Muscle of back (tissue), 11 donors: ENCODE measurements around the gene LRMDA. TPM values are rescaled to one million over a fixed set of nuclear protein-coding genes. Genes with fewer than 3 reads are reported as not detected.

ENCODE experiments used
- DNase-seq, 3 donors: peaks; one replicate each; pipeline versions ENCODE4 v3.0.0 to v3.0.0-alpha.2; 2013
- polyA plus RNA-seq, 10 donors: library from polyadenylated mRNA; unstranded; fragments of 120-200 nt; gene quantifications; one replicate each; pipeline ENCODE4 v1.2.1, GENCODE V29; 2013; ENCODE audit not compliant: insufficient read length in 10 of 10

The LRMDA gene
- polyA plus RNA-seq, 10 donors: 3.6 to 9.3 (median 6.0) TPM

DNA sequence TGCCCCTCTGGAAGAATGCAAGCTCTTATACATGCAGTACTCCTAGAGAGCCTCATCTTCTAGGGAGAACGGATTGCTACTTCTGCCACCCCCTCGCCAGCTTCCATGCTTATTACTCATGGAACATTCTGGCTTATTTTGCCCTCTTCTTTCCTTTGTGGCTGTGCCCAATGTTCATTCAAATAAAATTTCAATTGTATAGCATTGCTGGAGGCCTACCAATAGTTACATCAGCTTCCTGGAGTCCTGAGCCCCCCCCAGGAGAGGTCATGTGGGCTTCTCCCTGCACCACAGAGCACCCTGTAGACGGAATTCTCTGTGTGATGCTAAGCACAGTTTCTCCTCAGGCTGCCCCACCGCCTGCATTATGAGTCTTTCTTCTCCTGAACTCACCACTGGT is 1112.2 kb downstream of the LRMDA start:
- no peak for DNase-seq

DNA sequence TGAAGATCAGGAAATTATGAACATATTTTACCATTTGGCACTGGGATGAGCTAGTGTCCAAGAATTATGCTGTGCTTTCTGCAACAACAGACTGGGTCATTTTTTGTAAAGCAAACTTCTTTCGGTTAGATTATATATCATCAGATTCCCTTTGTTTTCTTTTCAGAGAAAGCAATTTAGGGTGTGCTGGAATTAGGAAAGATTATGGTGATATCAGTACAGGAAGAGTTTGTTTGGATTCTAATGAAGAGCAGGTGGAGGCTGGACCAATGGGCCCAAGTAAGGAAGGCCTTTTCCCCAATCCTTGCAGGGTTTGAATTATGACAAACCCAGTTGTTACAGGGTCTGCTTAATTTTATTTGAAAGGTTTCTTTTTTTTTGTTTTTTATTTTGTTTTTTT is 1113.4 kb downstream of the LRMDA start:
- no peak for DNase-seq

DNA sequence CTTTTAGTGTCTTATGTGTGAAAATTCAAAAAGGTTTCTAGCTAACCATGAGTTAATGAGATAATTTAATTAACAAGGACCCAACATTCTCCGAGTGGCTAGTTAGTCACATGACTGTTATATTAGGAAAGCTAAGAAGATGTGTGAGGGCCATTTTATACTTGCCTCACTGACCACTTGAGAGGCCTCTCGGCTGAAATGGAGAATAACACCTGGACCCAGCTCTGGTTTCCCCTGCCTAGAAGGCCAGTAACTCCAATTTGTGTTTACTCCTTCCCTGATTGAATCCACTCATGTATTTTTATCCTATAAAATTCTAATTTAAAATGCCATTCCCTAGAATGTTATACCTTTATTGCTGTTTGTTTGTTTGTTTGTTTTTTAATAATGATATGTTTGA is 1115.0 kb downstream of the LRMDA start:
- DNase-seq: no peak

DNA sequence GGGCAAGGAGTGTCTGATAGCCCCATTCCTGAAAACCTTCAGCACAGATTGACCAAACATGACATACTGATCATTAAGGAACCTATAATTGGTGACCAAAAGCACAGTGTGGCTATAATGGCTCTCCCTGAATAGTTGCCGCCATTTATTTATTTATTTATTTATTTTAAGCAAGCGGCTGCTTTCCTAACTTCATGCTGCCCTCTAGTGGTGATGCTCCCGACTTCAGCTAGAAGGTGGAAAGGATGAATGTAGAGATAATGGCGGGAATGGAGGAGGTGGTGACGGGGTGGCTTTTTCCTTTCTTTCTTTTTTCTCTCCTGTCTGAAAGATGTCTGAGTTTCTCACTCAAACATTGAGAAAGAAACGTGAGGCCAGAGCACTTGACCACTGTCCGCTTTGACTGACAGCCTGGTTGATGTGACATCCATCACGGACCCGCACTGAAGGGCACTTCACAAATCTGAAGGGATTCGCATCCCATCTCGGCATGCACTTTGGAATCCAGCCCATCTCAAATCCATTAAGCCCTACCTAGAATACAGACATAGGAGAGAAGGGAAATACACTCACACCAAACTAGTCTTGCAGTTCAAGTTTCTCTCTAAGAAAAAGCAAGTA is 1116.0 kb downstream of the LRMDA start:
- peak; percentile 79 to 88 (median 86) for DNase-seq

DNA sequence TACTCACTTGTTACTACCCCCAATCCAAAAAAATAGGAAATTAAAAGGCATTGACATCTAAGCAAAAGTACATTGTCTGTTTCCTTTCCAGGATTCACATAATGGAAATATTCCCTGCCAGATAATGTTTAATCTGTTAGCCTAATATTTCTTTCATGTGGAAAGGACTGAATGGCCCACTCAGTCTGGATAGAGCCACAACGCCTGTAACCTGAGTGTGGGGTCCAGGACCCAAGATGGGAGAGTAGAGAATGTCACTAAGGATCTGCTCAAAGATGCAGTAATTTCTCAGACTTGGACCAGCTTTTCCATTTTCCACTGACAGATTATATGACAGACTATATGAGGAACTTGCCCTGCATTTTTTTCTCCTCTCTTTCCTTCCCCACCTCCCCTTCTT is 1117.3 kb downstream of the LRMDA start:
- peak; percentile 16 to 72 (median 60) for DNase-seq

DNA sequence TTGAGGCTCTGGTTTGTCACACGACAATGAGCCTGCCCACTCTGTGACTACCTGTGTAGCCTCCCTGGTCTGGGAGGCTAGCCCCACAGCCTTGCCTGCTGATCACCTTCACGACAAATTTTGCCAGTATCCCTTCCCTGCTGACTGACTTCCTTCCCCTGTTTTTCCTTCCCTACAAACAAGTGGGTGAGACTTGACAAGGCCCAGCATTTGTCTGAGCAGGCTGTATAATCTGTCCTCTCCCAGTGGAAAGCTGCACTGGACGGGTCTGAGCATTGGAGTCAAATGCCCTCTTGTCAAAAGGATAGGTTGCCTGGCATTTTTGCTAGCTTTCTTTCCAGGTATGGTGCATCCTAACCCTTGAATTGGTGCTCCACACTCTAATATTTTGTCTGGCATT is 1117.7 kb downstream of the LRMDA start:
- DNase-seq: no peak

DNA sequence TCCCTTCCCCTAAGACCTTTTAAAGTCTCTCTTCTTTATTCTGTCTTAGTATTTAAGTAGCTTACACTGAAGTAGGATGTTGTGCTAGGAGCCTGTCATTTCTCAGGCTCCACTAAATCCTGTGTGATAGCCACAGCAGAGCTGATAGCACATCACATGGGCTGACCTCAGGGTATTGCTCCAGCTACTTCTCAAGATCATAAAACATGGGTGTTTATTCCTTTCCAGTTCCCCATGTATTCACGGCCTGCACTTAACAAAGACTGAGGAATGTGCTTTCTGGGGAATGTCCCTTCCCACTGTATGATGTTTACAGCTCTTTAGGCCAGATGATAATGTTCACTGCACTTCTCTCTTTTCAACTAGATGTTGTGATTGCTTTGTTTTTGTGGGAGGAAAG is 1119.4 kb downstream of the LRMDA start:
- DNase-seq: no peak

DNA sequence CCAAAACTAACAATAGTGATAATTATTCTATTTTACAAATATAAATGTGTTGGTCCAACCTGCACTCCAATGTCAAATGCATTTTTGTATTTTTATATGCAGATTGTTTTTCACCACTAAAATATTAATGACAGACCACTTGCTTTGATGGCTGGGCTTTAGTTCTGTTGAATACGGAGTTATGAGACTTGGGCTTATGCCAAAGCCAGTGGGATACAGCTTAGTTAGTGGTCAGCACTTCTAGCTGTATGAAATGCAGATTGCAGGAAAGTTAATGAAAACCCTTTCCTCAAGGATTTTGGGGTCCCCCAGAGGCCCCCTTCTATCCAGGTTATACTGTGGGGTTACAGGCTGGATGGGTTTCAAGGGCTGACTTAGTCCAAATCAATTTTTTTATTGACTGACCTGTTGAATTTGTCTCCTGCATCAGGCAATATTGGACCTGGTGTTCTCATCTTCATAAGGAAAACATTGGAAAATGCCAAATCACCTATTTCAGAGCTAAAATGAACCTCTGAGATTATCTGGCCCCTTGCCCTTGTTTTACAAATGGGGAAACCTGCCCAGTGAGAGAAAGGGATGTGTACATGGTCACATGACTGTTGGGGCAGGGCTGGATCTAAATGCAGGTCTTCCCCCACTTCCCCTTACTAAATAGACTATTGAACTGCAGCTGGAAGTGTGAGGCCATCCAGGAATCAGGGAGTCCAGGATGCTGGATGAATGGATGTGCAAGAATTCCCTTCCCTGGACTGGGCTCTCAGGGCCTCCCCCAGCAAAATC is 1120.9 kb downstream of the LRMDA start:
- DNase-seq: peak in 1 of 3 donors; percentile 43

DNA sequence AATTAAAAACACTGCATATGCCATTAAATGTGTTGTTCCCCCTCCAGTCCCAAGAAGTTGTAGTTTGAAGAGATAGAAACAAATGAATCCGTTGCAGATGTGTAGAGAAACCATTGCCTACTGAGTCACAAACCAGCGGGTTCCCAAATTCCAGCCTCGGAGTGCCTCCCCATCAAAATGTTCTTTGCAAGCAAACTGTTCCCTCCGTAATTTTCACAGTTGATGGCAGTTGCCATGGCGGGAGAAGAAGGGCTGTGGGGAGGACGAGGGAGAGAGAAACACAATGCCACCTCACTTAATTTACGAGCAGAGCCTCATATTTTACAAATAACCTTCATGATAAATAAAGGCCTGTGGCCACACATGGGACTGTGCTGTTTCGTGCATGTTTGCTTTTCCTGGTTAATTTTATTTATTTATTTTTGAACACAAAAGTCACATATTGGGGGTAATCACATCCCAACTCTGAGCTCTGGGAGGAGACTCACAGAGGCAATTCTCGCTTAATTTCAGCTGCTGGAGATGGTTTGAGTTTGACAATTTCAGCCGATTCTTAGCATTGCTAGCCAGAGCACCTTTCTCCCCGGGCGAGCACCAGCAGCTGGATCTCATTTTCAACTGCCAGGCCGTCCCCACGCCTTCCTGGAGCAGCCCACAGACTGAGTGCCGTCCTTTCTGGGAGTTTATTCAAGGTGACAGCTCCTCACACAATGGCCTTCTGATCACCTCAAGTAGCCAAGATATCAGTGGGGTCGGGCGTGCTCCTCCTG is 1122.0 kb downstream of the LRMDA start:
- DNase-seq: no peak

DNA sequence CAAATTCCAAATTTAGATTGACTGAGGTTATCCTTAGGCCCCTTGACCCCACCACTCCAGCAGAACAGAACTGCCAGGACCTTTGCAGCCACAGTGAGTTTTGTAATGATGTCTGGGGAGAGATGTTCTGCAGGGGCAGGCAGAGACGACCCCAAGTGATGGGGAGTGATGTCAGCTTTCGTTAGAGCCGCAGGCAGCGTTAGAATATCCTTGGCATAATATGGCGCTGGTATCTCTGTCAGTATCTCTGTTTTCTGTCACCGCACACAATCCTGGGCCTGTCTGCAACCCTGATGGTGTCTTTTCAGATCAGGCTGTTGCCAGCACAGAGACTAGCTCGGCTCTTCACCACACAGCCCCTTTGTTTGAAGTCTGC is 1122.6 kb downstream of the LRMDA start:
- DNase-seq: no peak

DNA sequence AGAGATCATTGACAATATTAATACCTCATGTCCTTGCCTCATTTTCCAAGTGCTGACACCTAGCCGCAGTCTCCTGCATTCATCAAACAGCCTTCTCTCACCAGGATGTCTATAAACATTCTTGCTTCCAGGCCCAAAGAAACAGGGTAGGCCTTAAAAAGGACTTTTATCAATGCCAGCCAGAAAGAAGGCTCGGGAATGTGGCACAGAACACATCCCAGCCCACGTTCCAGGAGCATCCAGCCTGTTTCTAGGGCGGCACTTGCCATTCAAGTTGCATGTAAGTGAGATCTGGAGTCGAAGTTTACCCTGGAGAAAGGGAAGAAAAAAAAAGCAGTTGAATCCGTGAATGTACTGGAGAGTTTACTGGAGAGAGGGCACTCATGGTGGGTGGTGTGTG is 1123.1 kb downstream of the LRMDA start:
- DNase-seq: no peak

DNA sequence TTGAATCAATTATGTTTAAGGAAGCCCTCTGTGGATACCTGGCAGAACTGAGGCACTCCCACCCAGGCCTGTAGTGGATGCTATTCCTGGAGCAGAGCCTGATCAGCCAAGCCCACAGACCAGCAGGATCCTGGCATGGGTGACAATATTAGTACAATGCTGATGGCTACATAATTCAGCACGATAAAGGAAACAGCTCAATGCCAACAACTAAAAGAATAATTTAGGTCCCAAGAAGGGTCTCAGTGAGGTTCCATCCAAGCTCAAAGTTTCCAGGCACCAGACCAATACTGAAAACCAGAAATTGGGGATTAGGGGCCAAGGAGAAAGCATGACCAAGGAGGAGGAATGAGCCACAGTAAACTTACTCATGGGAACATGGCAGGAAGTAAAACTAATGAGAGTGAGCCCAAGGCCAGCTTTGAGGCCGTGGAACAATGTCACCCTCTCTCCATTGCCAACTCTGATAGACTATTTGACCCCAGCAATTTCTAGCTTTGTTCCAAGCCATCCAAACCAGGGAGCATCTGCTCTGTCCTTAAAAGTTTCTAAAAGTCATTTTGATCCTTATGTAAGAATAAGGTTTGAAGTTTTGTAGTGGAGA is 1123.7 kb downstream of the LRMDA start:
- DNase-seq: peak in 1 of 3 donors; percentile 52

DNA sequence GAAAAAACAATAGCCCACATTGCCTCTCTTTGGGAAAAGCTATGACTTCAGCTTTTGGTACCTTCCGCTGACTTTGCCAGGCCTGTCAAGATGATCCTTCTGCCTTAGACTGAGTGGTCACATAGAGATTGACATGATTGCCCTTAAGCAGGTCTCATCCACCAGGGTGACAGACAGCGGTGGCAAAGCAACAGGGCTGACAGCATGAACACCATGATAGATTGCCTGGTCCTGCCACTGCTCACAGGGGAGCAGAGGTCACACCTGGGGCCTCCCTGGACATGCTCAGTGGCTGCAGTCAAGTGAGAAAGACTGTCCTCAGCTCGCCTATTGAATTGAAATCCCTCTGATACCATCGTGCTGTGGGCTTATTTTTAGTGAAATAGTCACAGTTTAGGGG is 1125.9 kb downstream of the LRMDA start:
- no peak for DNase-seq

DNA sequence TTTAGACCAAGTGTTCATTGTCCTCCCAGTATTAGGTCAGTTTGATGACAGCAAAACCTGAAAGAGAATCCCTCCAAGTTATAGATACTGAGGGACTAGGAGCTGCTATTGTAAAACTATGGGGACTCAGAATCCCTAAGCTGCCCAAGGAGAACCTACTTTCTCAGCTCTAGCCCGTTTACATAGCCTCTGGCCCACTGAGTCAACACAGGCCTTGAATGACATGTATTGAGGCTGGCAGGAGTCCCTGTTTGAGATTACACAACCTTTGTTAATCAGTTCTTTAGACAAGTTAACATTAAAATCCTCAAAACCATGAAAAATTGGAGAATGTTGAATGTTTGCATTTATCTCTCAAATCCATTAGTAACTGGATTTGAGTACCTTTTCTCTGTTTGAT is 1127.2 kb downstream of the LRMDA start:
- DNase-seq: no peak

DNA sequence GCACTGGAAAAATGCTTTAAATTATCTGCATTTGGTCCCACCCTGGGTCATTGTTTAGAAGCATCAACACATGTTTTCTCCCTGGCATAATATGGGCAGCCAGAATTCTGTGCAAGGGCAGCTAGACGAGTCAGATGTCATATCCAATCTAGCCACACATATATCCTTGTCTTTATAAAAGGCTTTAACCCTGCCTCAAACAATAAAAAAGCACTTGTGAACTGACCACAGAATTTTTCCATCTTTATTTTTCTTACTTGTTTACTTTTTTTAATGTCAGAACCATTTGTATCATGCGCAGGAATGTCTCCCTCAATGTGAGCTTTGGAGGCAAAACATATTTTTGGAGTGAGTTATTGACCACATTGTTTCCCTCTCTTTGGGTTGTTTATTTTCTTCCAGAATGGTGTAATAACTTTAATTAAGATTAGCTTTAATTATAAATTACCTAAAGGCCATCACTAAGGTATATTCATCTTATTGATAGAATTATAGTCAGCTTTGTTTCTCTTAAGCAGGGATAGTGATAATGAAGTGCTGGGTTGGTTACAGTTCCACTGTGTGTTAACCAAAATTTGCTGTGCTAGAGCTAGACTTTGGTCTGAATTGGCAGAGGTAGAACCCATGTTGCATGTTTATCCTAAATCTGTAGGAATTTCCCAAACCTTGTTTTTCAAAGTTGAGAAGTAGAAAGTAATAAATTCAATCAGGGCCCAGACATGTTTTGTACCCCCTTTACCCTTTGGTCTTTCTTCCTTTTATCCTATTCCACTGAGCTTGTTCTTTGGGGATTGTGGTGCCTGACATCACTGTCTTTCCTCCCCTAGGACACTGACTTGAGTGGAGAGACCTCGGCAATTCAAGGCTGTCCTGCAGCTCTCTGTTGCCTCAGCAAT is 1127.8 kb downstream of the LRMDA start:
- DNase-seq: no peak

DNA sequence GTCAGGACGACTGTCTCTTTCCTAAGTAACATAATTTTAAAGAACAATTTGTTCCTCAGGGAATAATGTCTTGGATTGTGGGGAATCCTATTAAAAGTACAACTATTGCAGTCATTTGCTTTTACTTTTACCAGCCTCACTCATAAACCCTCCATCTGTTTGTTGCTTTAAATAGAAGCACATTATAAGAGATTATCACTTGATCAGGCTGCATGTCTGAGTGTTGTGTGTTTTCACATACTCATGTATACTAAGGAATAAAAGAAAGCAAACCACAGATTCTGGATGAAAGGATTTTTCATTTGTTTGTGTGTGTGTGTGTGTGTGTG is 1128.4 kb downstream of the LRMDA start:
- DNase-seq: no peak

DNA sequence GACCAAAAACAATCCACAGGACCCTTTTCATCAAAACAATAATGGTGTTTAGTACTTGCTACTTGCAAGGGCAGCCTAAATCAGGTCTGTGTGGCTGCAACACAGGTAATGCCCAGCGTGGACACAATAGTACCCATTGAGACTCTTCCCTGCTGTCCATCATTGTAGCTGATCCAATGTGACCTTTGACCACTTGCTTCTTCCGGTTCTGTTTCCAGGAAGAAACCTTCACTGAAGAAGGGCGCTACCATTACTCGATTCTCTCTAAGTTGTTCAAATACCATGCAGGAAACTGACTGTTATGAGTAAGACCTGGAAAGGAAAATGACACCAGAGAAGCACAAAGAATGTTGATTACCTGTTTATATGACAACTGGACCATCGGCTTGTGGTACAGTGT is 1128.9 kb downstream of the LRMDA start:
- no peak for DNase-seq

DNA sequence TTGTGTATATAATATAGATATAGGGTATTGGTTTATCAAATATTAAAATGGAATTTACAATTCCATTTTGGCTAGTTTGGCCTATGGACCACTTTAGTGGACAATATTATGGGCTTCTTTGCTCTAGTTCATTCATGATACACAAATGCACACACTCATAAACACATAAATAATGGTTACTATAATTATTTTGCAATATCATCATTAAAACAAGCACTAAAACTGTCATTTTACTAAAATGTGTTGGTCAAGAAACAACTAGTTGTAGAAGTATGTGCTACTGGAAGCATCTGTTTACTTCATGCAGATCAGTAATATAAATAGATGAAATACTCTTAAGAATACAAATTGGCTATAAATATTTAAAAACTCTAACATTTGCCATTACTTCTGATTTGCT is 1131.9 kb downstream of the LRMDA start:
- no peak for DNase-seq

DNA sequence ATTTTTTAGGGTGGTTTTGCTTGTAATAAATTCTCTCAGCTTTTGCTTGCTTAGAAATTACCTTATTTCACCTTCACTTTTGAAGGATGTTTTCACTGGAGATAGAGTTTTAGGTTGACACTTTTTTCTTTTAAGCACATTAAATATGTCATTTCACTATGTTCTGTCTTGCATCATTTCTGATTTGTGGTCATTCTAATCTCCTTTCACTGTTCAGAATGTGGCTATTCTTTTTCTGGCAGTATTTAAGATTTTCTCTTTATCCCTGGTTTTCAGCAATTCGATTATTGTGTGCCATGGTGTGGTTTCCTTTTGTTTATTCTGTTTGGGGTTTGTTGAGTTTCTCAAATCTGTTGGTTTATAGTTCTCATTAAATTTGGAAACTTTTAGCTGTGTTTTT is 1140.6 kb downstream of the LRMDA start:
- DNase-seq: no peak

DNA sequence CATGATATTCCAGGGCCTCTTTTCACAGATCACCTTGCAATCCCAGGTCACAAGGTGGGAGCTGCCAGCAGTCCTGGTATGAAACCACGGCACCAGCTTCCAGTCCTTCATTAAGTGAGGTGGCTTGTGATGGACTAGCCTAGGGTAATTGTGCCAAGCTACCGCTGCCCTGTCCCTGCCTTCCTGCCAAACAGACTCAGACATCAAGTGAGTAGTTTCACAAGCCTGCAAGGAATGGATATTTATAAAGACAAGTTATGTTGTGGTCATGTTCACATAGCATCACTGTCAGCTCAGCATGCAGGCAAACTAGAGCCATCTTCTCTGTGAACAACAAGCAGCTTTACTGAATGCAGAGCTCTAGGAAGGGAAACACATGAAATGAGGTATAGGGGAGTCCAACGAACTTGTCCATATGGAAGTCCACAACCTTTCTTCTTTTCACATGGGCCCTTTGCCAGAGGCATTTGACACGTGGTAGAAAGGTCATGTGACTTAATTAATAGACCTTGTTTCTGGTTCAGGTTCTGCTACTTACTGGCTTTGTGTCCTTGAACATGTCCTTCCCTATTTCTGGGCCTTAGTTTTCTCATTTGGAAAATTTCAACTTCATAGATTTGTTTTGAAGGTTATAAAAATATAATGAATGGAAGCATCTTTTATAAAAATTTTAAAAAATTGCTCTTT is 1145.0 kb downstream of the LRMDA start:
- peak in 1 of 3 donors; percentile 42 for DNase-seq

DNA sequence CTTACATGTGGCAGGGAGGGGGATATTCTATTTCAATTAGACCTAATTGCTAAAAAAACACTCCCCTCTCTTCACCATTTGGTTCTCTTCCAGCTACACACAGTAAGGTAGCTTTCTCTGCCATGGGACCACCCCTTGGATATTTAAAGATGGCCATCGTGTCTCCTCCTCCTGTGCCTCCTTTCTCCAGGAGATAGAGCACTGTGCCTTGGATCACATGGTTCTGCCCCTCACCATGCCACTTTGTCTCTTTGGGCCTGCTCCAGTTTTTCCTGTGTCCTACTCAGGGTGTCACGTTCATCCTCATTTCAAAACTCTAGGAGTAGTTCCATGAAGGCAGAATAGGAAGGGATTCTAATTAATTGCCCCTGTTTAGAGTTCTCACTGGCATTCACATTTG is 1146.0 kb downstream of the LRMDA start:
- no peak for DNase-seq
